HG02970 (cell line): ENCODE data around the gene OR6C75.
"Not testable (repeated sequence)": the region's sequence is repeated elsewhere in the genome, so short reads cannot be mapped to it uniquely, and the experiment has no call there.

Experiments used
- ATAC-seq: cut with Tn5 transposase; IDR thresholded peaks from one replicate; pipeline ENCODE4 v1.9.1; 2021; ENCODE audit warnings: mild to moderate bottlenecking, moderate library complexity, moderate number of reproducible peaks; ENCODE audit not compliant: unreplicated experiment, low FRiP score

The OR6C75 gene

DNA sequence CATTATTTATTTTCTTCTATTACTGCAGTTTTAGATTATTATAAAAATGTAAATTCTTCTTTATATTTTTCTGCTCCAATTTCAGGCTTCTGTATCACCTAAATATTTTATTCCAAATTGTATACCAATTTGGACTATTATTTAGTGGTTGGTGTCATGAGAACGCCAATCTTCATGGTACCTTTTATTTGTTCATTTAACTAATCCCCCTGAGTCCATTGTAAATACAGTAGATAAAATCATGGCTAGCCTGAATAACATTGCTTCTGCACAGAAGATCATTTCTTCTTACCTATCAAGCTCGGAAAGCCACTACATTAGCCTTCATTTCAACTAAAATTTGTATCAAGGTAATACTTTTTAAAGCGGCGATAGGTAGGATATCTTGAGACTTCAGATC lies at the start of gene OR6C75:
OR6C75 (plus strand) TSS at position 301 of the 400 bp plus-strand sequence. CDS start 2,136 bp downstream, outside the sequence.
- ATAC-seq: no peak

DNA sequence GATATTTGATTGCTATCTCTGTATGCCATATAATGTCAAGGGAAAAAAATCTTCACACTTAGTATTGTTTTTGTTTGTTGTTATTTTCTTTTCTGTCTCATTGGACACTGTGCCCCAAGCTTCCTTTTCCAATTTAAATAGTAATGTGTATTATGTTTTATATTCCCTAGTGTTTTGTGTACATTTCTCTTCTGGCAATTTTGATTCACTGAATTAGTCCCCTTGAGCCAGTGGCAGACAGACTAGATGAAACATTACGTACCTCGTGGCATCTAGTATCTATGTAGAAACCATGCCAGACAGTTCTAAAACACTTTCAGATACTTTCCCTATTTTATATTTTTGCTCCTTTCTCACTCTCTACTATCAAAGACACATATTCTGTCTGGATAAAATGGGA lies 48.7 kb upstream of the OR6C75 start, which contains the start of gene OR6C1:
OR6C1 (plus strand) TSS at position 301 of the 400 bp plus-strand sequence. CDS start 6,257 bp downstream, outside the sequence.
- no peak for ATAC-seq

DNA sequence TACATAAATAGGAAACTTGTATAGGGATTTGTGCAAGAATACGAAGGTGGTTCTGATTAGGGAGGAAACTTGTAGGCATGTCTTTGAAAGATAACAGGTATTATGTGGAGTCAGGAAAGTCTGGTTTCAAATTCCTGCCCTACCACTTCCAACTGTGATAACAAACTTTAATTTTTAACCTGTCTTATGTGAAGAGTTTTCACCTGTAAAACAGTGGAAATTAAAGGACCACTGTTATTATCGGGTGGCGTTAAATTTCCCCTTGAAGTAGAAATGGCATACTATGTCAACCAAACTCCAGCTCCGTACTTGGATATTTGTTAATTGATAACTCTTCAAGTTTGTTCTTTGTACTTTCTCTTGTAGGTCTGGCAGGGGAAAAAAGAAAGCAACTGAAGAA lies 42.6 kb upstream of the OR6C75 start:
- no peak for ATAC-seq

DNA sequence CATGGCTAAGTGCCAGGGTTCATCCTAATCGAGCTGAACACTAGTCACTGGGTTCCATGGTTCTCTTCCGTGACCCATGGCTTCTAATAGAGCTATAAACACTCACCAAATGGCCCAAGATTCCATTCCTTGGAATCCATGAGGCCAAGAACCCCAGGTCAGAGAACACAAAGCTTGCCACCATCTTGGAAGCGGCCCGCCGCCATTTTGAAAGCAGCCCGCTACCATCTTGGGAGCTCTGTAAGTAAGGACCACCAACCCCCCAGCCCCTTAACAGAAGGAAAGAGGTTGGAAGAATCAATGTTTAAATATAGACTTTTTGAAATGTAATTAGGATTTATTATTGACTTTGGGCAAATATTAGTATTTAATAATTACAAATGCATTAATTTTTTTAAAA lies 37.0 kb upstream of the OR6C75 start:
- ATAC-seq: not testable (repeated sequence)

DNA sequence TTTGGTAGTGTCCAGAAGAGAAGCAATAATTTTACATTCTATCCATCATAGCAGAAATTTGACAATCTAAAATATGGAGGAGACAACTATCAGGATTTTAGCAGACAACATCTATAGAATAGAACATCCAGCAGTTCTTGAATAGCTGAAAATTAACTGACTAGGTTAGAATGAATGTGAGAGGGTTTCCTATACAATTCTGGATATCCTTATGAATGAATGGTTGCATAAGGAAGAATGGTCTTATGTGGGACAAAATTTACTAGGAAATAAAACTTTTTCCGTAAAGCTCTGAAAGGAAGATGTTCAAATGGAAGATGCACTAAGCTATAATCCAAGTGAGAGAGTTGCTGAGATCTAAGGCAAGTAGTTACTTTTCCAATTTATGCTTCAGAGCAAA lies 32.3 kb upstream of the OR6C75 start, which contains the start of gene OR6C3:
OR6C3 (plus strand) TSS at position 301 of the 400 bp plus-strand sequence. CDS start 955 bp downstream, outside the sequence.
- no peak for ATAC-seq

DNA sequence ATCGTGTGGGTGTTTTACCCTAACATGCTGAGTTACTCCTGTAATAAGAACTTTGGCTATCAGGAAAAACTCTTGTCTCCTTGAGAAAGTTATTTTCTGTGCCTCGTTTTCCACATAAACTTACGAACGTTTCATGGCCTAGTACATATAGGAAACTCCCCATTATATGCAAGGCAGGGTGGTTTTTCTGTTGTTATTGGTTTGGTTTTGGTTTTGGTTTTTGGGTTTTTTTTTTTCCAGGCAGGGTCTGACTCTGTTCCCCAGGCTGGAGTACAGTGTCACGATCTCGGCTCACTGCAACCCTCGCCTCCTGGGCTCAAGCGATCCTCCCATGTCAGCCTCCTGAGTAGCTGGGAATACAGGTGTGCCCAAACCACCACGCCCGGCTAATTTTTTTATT lies 26.8 kb upstream of the OR6C75 start:
- ATAC-seq: no peak

DNA sequence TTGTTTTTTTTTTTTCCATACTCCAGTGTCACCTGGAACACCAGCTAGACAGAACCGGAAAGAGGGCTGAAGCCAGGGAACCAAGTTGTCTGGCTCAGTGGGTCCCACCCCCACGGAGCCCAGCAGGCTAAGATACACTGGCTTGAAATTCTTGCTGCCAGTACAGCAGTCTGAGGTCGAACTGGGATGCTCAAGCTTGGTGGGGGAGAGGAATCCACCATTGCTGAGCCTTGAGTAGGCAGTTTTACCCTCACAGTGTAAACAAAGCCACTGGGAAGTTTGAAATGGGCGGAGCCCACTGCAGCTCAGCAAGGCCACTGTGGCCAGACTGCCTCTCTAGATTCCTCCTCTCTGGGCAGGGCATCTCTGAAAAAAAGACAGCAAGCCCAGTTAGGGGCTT lies 7.4 kb upstream of the OR6C75 start:
- not testable (repeated sequence) for ATAC-seq

DNA sequence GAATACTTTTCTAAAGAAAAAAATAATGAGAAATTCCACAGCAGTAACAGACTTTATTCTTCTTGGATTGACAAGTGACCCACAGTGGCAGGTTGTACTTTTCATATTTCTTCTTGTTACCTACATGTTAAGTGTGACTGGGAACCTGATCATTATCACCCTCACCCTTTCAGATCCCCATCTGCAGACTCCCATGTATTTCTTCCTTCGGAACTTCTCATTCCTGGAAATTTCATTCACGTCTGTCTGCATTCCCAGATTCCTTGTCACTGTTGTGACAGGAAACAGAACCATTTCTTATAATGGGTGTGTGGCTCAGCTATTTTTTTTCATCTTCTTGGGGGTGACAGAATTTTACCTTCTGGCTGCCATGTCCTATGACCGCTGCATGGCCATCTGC lies 2.3 kb downstream of the OR6C75 start:
- ATAC-seq: no peak

DNA sequence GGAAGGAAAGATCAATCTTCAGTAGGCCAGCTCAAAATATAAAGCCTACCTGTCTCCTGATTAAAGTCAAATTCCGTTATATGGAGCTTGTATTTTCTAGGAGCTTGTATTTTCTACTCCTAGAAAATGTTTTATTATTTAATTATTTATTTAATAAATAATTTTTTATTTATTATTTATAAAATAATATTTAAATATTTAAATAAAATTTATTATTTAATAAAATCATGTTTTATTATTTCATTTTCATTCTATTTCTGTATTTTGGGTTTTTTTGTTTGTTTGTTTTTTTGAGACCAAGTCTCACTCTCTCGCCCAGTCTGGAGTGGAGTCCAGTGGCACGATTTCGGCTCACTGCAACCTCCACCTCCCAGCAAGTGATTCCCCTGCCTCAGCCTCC lies 9.7 kb downstream of the OR6C75 start:
- no peak for ATAC-seq

DNA sequence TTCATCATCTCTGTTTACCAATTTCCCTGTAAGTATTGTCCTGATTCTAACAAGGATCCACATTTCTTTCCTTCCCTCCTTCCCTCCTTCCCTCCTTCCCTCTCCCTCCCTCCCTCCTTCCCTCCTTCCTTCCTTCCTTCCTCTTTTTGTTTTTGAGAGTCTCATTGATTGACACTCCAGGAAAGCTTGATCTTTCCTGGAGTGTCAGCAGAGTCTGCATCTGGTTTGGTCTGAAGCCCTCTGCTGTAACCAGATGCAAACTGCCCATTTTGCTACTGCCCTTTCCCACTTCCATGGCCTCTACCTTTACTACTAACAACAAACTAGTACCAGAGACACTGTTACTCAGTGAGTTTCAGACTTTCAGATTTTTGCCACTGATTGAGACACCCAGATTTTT lies 23.1 kb downstream of the OR6C75 start:
- ATAC-seq: no peak

DNA sequence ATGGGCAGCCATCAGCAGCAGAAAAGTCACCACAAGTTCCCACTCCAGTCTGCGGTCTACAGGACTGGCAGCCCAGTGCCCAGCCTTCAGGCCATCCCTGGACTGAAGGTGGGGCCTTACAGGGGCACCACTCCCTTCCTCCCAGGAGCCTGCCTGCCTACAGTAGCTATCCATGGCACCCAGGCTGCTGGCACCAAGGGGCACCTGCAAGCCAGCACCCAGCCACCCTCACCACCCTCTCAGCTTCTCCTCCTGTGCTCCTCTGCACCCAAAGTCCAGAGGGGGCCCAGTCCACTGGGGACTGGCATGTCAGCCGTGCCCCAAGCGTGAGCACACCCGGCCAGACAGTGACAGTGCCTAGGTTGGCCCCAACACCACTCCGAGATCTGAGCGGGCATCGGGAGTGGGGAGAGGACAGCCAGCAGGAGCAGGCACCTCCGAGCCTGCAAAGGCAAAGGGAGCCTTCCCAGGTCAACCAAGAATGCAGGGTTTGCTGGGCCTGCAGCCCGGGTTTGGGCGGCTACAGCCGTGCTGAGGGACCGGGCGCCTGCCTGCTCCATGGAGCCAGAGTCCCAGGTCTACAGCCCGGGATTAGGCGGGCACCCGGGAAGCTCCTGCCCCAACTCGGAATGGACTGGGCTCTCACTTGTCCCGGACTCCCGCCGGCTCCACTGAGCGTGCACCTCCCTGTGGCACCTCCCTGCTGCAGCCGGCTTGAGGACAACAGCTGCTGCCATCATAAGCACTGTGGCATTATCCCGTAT lies 29.4 kb downstream of the OR6C75 start:
- ATAC-seq: no peak

DNA sequence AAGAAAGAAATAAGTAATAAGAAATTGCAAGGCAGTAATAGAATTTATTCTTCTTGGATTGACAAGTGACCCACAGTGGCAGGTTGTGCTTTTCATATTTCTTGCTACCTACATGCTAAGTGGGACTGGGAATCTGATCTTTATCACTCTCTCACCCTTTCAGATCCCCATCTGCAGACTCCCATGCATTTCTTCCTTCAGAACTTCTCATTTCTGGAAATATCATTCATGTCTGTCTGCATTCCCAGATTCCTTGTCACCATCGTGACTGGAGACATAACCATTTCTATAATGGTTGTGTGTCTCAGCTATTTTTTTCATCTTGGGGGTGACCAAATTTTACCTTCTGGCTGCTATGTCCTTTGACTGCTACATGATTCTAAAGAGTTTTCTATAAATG lies 33.6 kb downstream of the OR6C75 start:
- no peak for ATAC-seq

DNA sequence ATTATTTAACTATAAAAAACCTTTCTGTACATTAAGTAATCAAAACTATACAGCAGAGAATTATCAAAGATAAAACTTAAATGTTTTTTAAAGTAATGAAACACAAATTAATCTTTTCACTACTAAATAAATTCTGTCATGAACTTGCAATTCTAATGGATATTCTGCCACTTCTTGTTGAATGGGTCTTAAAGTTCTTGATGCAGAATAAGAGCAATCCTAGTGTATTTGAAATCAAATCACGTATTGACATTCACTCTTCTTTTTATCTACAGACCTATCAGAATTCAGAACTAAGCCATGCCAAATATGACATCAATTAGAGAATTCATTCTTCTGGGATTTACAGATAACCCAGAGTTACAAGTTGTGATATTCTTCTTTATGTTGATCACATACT lies 37.5 kb downstream of the OR6C75 start, which contains the start of gene OR6C65:
OR6C65 (plus strand) TSS at position 301 of the 400 bp plus-strand sequence; CDS start at position 301, 0 bp downstream.
- no peak for ATAC-seq

DNA sequence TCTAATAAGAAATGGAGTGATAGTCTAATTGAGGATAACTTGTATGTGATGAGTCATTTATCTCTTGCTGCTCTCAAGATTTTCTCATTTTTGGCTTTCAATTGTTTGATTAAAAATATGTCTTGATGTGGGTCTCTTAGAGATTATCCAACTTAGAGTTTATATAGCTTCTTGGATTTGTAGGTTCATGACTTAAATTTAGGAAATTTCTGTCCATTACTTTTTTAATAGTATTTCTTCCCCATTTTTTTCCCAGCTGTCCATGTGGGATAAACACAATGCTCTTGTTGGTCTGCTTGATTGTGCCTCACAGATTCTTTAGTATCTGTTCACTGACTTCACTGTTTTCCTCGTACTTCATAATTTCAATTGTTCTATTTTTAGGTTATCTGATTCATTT lies 45.1 kb downstream of the OR6C75 start:
- ATAC-seq: no peak

DNA sequence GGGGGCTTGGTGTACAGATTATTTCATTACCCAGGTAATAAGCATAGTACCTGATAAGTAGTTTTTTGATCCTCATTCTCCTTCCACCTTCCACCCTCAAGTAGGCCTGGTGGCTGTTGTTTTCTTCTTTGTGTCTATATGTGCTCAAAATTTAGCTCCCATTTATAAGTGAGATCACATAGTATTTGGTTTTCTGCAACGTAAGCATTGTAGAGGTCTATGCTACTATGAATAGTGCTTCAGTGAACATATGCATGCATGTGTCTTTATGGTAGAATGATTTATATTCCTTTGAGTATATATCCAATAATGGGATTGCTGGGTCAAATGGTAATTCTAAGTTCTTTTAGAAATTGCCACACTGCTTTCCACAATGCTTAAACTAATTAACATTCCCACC lies 46.4 kb downstream of the OR6C75 start:
- not testable (repeated sequence) for ATAC-seq

DNA sequence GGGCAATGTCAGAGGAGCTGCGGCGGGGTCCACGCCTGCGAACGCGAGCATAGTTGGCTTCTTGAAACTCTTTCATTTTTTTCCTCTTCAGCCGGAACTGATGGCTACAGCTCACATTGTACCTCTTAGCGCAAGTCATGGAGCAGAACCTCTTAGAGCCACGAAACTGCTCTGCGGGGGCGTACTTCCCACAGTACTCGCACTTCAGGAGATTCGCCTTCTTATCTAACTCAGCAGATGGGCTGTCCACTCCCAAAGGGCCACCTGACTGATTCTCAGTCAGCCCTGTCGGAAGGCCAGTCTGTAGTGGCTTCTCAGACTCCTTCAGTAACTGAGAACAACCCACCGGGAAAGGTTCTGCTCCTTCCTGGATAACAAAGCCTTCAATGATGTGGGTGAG lies 49.4 kb downstream of the OR6C75 start:
- not testable (repeated sequence) for ATAC-seq

DNA sequence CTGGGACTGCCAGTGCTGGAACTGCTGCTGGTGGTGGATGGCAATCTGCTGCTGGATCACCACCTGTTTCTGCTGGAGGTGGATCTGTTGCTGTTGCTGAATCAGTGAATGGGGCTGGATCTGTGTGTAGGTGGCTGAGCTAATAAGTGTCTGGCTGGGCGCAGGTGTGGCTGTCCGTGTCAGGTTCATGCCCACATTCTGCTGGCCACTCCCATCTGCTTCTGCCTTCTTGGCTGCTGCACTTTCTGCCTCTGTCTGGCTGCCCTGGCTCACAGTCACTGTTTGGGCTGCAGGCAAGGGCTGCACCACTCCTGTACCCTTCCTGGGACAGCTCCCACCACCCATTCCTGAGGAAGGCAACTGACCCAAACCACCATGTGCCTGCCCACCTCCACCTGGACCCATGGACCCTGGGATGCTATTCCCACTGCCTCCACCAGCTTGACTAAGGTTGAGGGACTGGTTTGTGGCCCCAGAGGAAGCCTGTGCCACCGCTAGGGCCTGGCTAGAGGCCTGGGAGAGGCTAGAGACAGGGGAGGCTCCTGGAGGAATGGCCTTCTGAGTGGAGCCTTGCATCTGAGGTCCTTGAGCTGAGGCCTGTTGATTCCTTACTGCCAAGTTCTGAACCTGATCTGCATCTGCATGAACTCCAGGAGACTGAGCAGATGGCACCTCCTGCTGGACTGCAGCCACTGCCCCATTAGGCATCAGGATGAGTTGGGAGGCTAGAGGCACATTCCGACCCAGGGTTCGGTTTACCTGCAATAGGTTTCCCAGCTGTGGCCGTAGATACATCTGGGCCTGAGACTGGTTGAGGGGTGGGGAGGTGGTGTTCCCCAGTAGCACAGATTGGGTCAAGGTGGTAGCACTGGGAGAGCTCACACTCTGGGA lies 51.0 kb downstream of the OR6C75 start:
- ATAC-seq: not testable (repeated sequence)

DNA sequence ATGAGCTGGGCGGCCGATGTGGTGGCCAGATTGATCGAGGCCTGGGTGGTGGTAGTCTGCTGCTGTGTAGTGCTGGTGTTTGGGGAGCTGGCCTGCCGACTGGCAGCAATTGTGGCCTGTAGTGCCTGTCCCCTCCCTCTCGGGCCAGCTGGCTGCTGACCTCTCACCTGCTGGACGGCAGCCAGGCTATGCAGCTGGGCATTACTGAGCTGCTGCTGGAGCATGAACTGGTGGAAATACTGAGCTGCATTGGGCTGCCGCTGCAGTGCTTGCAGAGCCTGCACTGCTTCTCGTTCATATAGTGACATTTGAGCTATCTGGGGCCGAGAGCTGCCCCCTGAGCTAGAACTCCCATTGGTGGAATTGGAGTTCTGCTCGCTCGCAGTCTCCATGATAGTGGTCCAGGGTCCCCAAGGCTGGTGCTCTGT lies 51.6 kb downstream of the OR6C75 start:
- ATAC-seq: not testable (repeated sequence)

DNA sequence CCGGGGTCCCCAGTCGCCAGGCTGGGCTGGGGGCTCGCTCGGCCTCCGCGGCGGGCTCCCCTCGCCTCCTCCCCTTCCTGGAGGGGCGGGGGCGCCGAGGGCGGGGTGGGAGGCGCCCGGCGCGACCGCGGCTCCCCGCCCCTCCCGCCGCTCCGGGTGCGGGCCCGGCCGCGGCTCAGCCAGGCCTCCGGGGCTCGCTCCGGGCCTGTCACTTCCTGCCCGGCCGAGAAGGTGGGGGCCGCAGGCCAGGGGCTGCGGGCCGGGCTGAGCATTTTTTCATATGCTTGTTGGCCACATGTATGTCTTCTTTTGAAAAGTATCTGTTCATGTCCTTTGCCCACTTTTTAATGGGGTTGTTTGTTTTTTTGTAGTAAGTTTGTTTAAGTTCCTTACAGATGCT lies 52.1 kb downstream of the OR6C75 start:
- not testable (repeated sequence) for ATAC-seq

DNA sequence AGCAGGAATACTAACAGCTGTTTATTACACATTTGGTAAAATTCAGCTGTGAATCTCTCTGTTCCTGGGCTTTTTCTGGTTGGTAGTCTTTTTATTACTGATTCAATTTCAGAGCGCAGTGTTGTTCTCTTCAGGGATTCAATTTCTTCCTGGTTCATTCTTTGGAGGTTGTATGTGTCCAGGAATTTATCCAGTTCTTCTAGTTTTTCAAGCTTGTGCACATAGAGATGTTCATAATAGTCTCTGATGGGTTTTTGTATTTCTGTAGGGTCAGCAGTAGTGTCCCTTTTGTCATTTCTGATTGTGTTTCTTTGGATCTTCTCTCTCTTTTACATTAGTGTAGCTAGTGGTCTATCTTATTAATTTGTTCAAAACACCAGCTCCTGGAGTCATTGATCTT lies 54.2 kb downstream of the OR6C75 start:
- no peak for ATAC-seq
